Ishikawa (cell line): ENCODE results near the gene ADAMTS16.

Experiments used
- CEBPB ChIP-seq: IDR thresholded peaks from 2 replicates; pipeline ENCODE4 v1.6.1; 2012
- CREB1 ChIP-seq: IDR thresholded peaks from 2 replicates; pipeline ENCODE4 v1.6.1; 2012; ENCODE audit warnings: low read depth
- EGR1 ChIP-seq: IDR thresholded peaks from 2 replicates; pipeline ENCODE4 v1.6.1; 2012
- EP300 ChIP-seq: IDR thresholded peaks from 2 replicates; pipeline ENCODE4 v1.6.1; 2012; ENCODE audit warnings: borderline replicate concordance
- FOXM1 ChIP-seq: IDR thresholded peaks from 2 replicates; pipeline ENCODE4 v1.6.1; 2012; ENCODE audit warnings: low read depth, borderline replicate concordance
- NFIC ChIP-seq: IDR thresholded peaks from 2 replicates; pipeline ENCODE4 v1.6.1; 2012
- TAF1 ChIP-seq: IDR thresholded peaks from 2 replicates; pipeline ENCODE4 v1.6.1; 2012; ENCODE audit warnings: low read depth, mild to moderate bottlenecking
- YY1 ChIP-seq: IDR thresholded peaks from 2 replicates; pipeline ENCODE4 v1.6.1; 2012; ENCODE audit warnings: low read depth

DNA sequence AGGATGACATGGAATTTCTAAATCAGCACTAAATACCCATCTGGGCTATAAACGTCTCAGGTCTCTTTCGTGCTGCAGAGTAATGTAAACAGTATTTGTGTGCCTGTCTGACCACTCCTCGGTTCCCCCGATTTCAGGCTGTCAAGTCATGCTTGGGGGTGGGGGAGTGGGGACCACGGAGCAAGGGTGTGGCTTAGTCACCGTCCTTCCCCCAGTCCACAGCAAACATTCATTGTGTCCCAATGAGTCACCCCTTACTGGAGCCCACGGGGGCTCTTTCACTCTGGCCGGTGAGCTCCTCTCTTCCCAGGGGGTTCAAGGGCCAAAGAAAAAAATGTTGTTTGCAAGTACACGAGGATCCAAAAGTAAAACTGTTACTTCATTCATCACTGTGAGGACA lies 210.0 kb downstream of the ADAMTS16 start:
- TF ChIP-seq EGR1 (no peak), NFIC (no peak), EP300 (no peak), CEBPB (no peak), FOXM1 (no peak), TAF1 (no peak), YY1 (no peak), CREB1 (no peak)
